ENCODE measurements around the gene NEURL1.

Gene NEURL1

GRCh38 chr10:103510791-103511752 is 17.6 kb downstream of the NEURL1 start:
- TF ChIP-seq FOXP2 (optimal IDR thresholded peaks at IDR 0.05; ENCODE audit: borderline replicate concordance, extremely low read depth, extremely low read length, insufficient read depth) (no peak), REST (IDR thresholded peaks at IDR 0.05; ENCODE audit: insufficient read depth in 1 of 2, low read depth in 2 of 2, low read length in 2 of 2) (no peak), POLR2AphosphoS5 (IDR thresholded peaks at IDR 0.05; ENCODE audit: low read depth, low read length) (no peak), SIN3A (IDR thresholded peaks at IDR 0.05; ENCODE audit: borderline replicate concordance, insufficient read depth, low read length) (no peak), TAF1 (IDR thresholded peaks at IDR 0.05; ENCODE audit: borderline replicate concordance, insufficient read depth, low read length) (no peak)

- TF ChIP-seq REST (IDR thresholded peaks at IDR 0.05; ENCODE audit: insufficient read depth in 1 of 2, low read depth in 2 of 2, low read length in 2 of 2): no peak
- TF ChIP-seq SIN3A (IDR thresholded peaks at IDR 0.05; ENCODE audit: borderline replicate concordance, insufficient read depth, low read length): no peak
- TF ChIP-seq TAF1 (IDR thresholded peaks at IDR 0.05; ENCODE audit: borderline replicate concordance, insufficient read depth, low read length): no peak
- TF ChIP-seq POLR2AphosphoS5 (IDR thresholded peaks at IDR 0.05; ENCODE audit: low read depth, low read length): no peak
- TF ChIP-seq FOXP2 (optimal IDR thresholded peaks at IDR 0.05; ENCODE audit: borderline replicate concordance, extremely low read depth, extremely low read length, insufficient read depth): no peak
These were observed 18.7 kb downstream of the NEURL1 start for GRCh38 chr10:103512166-103512565.

GRCh38 chr10:103512591-103513379 is 19.3 kb downstream of the NEURL1 start:
- TF ChIP-seq FOXP2 (optimal IDR thresholded peaks at IDR 0.05; ENCODE audit: borderline replicate concordance, extremely low read depth, extremely low read length, insufficient read depth) (no peak), POLR2AphosphoS5 (IDR thresholded peaks at IDR 0.05; ENCODE audit: low read depth, low read length) (no peak), SIN3A (IDR thresholded peaks at IDR 0.05; ENCODE audit: borderline replicate concordance, insufficient read depth, low read length) (no peak), REST (IDR thresholded peaks at IDR 0.05; ENCODE audit: insufficient read depth in 1 of 2, low read depth in 2 of 2, low read length in 2 of 2) (no peak), TAF1 (IDR thresholded peaks at IDR 0.05; ENCODE audit: borderline replicate concordance, insufficient read depth, low read length) (no peak)

GRCh38 chr10:103513380-103514060 is 20.0 kb downstream of the NEURL1 start:
- TF ChIP-seq TAF1 (IDR thresholded peaks at IDR 0.05; ENCODE audit: borderline replicate concordance, insufficient read depth, low read length) (no peak), REST (IDR thresholded peaks at IDR 0.05; ENCODE audit: insufficient read depth in 1 of 2, low read depth in 2 of 2, low read length in 2 of 2) (no peak)
